OCI-M2 (cell line): ENCODE measurements around the gene GSTA5.
"Not testable (repeated sequence)": the region's sequence is repeated elsewhere in the genome, so short reads cannot be mapped to it uniquely, and the experiment has no call there.

Experiments
- DNase-seq: peaks from one replicate; lab custom pipeline; 2025; ENCODE audit not compliant: unreplicated experiment; lab: John Stamatoyannopoulos, UW

Gene GSTA5

DNA sequence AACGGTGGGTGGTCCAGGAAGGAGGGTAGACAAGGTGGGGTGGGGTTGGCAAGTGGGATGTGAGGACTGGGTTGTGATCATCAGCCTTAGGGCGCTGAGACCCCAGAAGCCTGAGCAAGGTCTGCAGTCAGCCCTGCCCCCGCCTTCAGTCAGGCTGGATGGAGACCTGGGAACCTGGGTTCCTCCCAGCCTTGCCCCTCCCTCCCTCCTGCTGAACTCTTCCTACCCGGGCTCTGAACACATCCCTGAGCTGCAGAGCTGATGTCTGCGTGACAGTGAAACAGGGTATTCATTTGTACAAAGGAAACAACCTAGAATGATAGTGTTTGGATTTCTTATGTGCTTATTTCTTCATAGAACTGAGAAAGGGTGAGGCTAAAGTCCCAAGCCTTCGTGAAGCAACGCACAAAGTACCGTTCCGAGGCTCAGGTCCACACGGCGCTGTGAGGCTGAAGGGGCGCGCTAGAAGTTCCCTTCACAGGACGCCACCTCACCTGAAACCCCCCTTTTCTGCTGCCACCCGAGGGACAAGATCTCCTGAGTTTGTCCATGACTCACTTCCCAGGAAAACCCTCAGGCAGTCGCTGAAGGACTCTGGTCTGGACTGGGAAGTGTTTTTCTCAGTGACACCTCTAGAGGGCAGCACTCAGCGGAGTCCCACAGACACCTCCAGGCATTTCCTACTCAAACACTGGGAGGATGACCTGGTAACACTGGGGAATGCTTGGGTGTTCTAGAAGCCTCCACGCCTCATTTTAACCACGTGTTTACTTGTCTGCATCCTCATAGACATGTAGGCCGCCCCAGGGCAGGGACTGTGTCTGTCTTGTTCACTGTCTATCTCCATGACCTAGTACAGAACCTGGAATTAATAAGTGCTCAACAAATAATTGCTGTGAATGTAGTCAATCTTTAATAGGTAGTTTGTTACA, 1.2 kb downstream of the GSTA5 start:
- DNase-seq = no peak

DNA sequence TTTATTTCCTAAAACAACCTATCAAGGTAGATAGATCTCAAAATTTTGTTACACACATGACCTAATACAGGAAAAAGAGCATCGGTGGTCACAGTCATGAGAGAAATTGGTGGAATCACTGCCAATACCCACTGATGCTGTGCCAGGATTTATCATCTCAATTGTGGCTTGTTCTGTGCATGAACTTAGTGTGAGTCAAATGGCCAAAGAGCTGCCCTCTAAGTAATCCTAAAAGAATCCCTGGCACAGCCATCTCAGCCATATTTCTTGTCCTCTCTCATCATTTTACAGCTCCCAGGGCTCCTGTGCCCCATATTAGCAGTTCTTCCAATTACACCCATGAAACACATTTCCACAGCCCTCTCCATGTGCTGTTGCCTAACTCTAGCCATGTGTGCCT, 6.1 kb downstream of the GSTA5 start:
- no peak for DNase-seq

DNA sequence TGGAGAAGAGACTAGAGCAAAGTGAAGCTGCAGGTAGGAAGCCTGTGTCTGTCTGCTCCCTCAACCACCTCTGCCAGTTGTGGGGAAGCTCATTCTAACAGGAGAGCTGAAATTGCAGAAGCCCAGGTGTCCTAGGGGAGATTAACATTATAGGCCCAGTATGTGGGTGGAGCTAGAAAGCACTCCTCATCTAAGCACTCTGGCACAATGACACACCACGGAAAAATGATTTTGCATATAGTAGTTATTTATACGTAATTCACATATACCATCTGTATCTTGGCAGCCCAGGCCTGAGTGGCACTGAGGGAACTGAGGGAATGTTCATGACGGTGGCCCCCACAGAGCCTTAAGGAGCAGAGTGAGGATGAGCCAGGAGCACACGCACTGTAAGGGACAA, 9.7 kb downstream of the GSTA5 start:
- DNase-seq = not testable (repeated sequence)

DNA sequence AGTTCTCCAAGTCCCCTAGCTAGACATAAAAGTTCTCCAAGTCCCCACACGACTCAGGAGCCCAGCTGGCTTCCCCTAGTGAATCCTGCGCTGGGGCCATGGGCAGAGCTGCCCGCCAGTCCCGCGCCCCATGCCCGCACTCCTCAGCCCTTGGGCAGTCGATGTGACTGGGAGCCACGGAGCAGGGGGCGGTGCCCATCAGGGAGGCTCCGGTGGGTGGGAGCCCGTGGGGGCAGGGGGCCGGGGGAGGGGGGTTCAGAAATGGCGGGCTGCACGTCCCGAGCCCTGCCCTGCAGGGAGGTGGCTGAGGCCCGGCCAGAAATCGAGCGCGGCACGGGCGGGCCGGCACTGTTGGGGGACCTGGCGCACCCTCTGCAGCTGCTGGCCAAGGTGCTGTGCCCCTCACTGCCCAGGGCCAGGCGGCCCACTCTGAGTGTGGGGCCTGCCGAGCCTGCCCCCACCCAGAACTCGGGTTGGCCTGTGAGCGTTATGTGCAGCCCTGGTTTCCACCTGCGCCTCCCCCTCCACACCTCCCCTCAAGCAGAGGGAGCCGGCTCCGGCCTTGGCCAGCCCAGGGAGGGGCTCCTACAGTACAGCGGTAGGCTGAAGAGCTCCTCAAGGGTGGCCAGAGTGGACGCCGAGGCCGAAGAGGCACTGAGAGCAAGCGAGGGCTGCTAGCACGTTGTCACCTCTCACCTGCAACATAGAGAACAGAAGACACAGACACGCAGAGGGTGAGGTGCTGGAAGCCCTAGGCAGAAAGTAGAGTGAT, 11.4 kb downstream of the GSTA5 start:
- no peak for DNase-seq

DNA sequence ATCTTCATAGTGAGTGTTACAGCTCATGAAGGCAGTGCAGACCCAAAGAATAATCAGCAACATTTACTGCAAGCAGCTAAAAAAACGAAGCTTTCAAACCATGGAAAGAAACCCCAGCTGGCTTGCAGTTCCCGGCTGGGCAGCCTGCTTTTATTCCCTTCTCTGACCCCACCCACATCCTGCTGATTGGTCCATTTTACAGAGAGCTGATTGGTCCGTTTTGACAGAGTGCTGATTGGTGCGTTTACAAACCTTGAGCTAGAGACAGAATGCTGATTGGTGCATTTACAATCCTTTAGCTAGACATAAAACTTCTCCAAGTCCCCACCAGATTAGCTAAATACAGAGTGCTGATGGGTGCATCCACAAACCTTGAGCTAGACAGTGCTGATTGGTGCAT, 12.0 kb downstream of the GSTA5 start:
- DNase-seq = not testable (repeated sequence)

DNA sequence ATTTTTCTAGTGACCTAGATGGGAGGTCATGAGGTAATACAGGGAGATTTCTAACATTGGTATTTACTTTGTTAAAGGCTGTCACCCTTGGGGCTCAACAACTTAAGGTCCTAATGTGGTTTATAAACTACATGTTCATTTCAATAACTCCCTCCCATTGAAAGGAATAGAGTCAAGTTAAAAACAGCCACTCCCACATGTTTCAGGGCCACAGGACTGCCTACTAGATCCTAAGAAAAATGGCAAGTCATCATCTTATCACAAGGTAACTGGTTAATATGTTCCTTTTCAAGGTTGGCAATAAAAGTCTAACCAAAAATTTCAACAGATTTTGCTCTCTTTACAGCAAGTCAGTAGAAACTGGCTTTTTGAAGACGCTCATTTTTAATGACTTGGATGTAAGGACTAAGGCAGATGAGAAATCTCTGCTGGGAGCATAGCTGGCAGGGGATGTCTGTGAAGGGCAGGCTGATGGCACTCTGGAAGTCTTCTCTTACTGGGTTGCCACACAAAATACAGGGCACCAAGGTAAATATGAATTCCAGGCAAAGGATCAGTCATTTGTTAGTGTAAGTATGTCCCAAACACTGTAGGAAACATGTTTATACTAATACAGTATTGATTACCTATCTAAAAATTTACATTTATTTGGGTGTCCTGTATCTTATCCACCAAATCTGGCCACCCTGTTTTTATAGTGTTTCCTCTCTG, 13.4 kb downstream of the GSTA5 start:
- not testable (repeated sequence) for DNase-seq

DNA sequence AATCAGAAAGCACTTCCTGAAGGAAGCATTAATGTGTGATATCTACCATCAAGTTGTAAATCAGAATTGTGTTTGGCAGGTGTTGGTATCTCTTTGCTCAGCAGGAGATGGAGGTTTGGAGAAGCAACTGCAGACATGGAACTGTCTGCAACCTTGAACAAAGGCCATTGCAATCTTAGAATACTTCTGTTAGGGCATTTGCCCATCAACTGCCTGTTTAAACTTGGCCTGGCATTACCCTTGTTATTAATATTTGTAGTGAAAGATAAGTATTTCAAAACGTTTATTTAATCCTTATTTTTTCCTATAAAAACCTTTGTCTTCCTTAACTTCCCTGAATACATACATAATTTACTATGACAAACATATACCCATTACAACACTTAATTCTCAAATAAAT, 14.1 kb downstream of the GSTA5 start:
- DNase-seq = no peak

DNA sequence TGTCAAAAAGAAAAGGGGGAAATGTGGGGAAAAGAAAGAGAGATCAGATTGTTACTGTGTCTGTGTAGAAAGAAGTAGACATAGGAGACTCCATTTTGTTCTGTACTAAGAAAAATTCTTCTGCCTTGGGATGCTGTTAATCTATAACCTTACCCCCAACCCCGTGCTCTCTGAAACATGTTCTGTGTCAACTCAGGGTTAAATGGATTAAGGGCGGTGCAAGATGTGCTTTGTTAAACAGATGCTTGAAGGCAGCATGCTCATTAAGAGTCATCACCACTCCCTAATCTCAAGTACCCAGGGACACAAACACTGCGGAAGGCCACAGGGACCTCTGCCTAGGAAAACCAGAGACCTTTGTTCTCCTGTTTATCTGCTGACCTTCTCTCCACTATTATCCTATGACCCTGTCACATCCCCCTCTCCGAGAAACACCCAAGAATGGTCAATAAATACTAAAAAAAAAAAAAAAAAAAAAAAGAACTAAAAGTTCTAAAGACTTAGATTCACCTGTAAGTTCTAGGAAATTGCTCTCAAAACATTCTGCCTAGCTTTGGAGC, 14.6 kb downstream of the GSTA5 start:
- DNase-seq = not testable (repeated sequence)

DNA sequence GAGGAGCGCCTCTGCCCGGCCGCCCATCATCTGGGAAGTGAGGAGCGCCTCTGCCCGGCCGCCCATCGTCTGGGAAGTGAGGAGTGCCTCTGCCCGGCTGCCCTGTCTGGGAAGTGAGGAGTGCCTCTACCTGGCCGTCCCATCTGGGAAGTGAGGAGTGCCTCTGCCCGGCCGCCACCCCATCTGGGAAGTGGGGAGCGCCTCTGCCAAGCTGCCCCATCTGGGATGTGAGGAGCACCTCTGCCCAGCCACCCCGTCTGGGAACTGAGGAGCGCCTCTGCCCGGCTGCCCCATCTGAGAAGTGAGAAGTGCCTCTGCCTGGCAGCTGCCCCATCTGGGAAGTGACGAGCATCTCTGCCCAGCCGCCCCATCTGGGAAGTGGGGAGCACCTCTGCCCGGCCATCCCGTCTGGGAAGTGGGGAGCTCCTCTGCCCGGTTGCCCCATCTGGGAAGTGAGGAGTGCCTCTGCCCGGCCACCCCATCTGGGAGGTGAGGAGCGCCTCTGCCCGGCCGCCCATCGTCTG, 15.3 kb downstream of the GSTA5 start:
- not testable (repeated sequence) for DNase-seq

DNA sequence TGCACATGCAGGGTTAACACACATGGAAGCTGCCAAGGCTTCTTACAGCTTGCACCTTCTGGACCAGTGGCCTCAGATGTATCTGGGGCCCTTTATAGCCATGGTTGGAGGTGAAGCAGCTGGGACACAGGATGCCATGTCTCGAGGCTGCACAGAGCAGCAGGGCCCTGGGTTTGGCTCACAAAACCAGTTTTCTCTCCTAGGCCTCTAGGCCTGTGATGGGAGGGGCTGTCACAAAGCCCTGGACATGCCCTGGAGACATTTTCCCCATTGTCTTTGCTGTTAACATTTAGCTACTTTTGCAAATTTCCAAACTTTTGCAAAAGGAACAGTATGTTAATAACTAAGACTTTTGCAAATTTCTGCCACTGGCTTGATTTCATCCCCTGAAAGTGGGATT, 18.8 kb downstream of the GSTA5 start:
- no peak for DNase-seq

DNA sequence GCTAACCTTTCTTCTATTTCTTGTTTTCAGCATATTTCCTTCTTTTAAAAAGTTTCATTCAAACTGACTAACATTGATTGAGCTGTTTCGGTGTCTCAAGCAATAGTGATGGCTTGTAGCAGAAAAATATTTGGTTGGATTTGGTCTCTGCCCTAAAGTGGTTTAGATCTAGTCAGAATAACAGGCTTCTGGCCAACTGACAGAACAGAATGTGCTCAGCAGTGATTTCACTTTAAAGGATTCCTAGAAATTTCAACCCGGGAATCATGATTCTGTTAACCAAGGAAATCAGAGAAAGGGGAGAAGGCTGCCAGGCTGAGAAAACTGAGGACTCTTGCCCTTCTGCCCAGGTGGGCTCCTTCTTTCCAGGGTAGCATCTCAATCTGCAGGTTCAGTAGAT, 20.4 kb downstream of the GSTA5 start:
- DNase-seq = no peak

DNA sequence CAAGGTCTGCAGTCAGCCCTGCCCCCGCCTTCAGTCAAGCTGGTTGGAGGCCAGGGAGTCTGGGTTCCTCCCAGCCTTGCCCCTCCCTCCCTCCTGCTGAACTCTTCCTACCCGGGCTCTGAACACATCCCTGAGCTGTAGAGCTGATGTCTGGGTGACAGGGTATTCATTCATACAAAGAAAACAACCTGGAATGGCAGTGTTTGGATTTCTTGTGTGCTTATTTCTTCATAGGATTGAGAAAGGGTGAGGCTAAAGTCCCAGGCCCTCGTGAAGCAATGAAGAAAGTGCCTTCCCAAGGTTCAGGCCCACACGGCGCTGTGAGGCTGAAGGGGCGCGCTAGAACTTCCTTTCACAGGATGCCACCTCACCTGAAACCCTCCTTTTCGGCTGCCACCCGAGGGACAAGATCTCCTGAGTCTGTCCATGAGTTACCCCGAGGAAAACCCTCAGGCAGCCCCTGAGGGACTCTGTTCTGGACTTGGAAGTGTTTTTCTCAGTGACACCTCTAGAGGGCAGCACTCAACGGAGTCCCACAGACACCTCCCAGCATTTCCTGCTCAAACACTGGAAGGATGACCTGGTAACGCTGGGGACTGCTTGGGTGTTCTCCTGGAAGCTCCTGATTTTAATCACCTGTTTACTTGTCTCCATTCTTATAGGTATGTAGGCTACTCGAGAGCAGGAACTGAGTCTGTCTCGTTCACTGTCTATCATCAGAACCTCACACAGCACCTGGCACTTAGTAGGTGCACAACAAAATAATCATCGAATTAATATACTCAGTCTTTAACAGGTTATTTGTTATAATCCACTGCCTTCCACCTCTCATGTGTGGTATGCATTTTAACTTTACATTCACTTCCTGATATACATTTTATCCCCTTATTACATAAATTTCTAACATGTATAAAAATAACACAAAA, 25.2 kb downstream of the GSTA5 start:
- no peak for DNase-seq

DNA sequence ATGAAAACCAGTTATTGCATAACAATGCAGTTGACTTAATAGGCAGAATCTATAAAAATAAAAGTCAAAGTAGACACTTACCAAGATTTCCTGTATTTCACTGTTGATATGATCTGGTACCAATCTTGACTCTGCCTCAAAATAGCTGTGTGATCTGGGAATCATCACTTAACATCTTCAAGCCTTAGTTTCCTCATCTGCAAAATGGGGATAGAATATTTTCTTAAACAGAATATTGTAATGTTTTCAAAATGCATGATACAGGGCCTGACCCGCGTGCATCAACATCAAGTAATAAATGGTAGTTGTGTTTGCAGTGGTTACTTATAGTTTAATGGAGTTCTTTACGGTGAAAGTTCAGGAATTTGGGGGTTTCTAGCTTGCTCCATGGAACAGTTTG, 26.1 kb downstream of the GSTA5 start:
- not testable (repeated sequence) for DNase-seq

DNA sequence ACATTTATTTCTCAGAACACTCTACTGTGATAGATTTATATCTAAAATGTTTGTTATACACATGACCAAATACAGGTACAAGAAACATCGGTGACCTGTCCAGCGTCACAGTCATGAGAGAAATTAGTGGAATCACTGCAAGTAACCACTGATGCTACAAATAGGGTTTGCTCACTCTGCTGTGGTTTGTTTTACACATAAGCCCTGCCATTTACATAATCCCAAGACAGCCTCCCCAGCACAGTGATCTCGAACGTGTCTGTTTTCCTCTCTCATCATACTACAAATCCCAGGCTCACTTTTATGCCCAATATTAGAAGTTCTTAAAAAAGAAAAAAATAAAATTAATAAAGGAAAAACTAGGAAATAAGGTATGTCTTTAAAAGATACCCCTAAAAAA, 30.8 kb downstream of the GSTA5 start:
- not testable (repeated sequence) for DNase-seq

DNA sequence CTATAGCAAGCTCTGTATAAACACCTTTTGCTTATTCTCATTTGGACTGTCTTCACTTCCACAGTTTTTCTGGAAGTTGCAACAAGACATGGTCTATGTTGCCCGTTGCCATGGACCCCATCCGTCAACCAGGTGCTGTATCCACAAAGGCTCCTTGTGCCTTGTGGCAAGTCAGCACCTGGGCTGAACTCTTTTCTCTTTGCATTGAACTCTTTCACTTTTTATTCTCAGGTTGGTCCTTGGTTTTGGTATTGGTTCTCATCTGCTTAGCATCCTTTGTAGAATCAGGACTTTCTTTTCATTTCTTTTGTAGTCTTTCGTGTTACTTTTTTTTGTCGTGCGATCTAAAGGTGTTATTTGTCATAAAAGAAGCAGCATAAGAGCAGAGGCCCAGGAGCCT, 32.0 kb downstream of the GSTA5 start:
- DNase-seq = no peak

DNA sequence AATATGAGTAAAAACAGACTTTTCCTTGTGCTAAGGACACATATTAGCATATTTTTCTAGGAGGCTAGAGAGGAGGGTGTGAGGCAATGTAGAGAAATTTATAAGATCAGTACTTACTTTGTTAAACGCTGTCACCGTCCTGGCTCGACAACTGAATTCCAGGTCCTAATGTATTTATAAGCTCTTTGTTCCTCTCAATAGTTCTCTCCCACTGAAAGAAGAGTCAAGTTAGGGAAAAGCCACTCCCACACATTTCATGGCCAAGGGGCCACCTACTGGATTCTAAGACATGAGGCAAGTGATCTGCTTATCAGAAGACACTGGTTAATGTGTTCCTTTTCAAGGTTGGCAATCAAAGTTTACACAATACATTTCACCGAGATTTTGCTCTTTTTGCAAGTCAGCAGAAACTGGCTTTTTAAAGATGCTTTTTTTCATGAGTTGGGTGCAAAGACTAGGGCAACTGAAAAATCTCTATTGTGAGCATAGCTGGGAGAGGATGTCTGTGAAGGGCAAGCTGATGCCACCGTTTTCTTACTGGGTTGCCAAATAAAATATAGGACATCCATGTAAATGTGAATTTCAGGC, 36.9 kb downstream of the GSTA5 start, which contains the start of gene GSTA1:
Gene GSTA1, minus strand, starts transcription at position 149 of the 588 bp plus-strand sequence. CDS start 4,549 bp downstream, outside the sequence.
- DNase-seq = not testable (repeated sequence)

DNA sequence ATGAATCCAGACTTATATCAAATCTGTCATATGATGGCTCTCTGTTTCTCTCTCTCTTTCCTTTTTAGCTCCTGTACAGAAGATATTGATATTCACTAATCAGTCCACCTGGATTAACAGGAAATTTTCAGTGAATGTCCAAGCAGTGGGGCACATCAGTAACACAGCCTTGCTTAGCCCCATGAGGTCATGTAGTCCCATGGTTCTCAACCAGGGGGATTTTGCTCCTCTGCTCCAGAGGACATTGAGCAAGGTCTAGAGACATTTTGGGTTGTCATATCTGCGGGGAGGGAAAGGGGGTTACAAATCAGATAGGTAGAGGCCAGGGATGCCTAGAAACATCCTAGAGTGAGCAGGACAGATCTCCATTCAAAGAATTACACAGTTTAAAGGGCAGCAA, 37.8 kb downstream of the GSTA5 start:
- no peak for DNase-seq

DNA sequence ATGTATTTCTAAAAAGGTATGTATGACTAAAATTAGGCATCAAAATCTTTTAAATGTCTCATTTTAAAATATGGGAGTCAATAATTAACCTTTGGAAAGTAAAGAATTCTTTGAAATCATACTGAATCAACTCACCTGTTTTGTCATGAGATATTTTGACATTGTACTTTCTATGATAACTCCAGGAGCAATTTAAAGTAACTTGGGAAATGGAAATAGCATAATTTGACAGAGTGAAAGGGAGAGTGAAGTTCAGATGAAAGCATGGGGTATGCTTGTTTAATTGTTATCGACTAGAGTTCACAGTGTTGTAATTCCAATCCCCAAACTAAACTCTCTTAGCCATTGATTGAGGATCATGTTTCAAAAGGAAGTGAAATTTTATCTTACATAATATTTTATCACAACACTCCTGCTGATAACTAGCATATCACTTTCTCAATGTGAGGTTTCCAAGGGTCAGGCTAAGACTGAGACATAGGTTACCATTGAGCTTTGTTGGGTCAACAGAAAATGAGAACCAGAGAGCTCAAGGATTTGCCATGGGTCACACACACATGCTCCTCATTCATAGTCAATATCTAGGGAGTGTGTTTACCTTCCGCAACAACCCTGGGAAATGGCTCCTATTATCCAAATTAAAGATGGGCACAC, 39.3 kb downstream of the GSTA5 start:
- no peak for DNase-seq

DNA sequence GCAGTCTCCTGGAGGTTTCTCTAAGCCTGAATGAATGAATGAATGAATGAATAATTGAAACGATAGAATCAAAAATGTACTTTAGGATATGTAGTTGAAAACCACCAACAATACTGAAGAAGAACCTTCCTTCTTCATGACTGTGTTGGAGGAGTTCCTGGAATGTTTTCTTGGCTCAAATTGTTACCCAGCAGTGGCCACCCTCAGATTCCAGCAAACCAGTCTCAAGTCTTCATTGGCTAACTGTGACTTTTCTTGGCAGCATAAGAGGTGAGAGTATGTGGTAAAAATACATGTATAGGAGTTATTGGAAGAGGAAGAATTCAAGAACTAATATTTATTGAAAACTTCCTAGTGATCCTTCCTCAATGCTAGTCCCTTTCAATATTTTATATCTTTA, 41.3 kb downstream of the GSTA5 start:
- not testable (repeated sequence) for DNase-seq
